Subcutaneous abdominal adipose tissue (tissue), 5 donors: ENCODE results near the gene ADAM12.

ENCODE experiments used
- H3K27ac ChIP-seq: one replicate; pipeline ENCODE4 v1.7.0; 2013; ENCODE audit warnings: low read depth, mild to moderate bottlenecking, inconsistent platforms, low read length, moderate library complexity
- H3K27me3 ChIP-seq, 5 donors: one replicate each; pipeline ENCODE4 v1.7.0; 2013; ENCODE audit warnings: low read length in 5 of 5, inconsistent platforms in 1 of 5; ENCODE audit not compliant: control insufficient read depth in 5 of 5, insufficient read depth in 4 of 5
- H3K36me3 ChIP-seq, 5 donors: one replicate each; pipeline ENCODE4 v1.7.0; 2013; ENCODE audit warnings: low read length in 5 of 5; ENCODE audit not compliant: control insufficient read depth in 5 of 5, insufficient read depth in 5 of 5
- H3K4me1 ChIP-seq, 5 donors: one replicate each; pipeline ENCODE4 v1.7.0; 2013; ENCODE audit warnings: low read length in 5 of 5, mild to moderate bottlenecking in 3 of 5, moderate library complexity in 1 of 5; ENCODE audit not compliant: control insufficient read depth in 5 of 5, insufficient read depth in 5 of 5
- H3K4me3 ChIP-seq, 5 donors: one replicate each; pipeline ENCODE4 v1.7.0; 2013; ENCODE audit warnings: low read length in 5 of 5, low read depth in 1 of 5
- H3K9ac ChIP-seq, 5 donors: one replicate each; pipeline ENCODE4 v1.7.0; 2013; ENCODE audit warnings: low read length in 5 of 5, mild to moderate bottlenecking in 4 of 5, moderate library complexity in 3 of 5
- H3K9me3 ChIP-seq, 5 donors: one replicate each; pipeline ENCODE4 v1.7.0; 2013; ENCODE audit warnings: low read length in 5 of 5; ENCODE audit not compliant: control insufficient read depth in 5 of 5
- donor health status: healthy.
- donor health status: healthy.
- donor health status: healthy.
- donor health status: healthy.
- donor health status: healthy.

The ADAM12 gene

DNA sequence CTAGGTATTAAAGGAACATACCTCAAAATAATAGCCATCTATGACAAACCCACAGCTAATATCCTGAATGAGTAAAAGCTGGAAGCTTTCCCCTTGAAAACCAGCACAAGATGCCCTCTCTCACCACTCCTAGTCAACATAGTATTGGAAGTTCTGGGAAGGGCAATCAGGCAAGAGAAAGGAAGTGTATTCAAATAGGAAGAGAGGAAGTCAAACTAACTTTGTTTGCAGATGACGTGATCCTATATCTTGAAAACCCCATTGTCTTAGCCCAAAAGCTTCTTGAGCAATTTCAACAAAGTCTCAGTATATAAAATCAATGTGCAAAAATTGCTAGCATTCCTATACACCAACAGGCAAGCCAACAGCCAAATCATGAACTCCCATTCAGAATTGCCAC lies 360.6 kb downstream of the ADAM12 start:
- Histone ChIP-seq H3K27ac (no peak overlapping the region), H3K4me3 (no peak overlapping the region), H3K4me1 (no peaks in the 10 kb centered on the region), H3K9me3 (peaks cover 0 to 8% (median 0%) of the 10 kb centered on the region in 5 donors), H3K36me3 (peaks cover 0 to 47% (median 3%) of the 10 kb centered on the region in 5 donors), H3K9ac (no peak overlapping the region), H3K27me3 (no peaks in the 10 kb centered on the region)

DNA sequence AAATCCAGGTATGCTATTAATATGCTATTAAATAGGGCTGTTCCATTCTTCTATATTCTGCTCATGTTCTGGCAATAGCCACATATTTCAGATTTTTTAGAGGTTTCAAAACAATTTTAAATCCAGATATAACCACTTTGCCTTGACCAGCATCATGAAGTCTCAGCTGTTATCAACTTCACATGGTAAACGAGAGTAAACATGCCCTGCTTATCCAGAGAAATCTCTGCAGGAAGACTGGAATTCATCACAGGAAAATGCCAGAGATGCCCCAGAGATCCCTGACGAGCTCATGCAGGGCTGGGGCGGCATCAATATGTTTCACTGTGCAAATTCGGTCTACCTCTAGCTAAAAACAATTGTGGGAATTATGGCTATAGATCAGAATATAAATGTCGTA lies 365.4 kb downstream of the ADAM12 start:
- Histone ChIP-seq H3K9ac (no peak overlapping the region), H3K4me3 (no peak overlapping the region), H3K27ac (no peak overlapping the region), H3K27me3 (no peaks in the 10 kb centered on the region), H3K9me3 (no peaks in the 10 kb centered on the region), H3K36me3 (peaks cover 0 to 21% (median 7%) of the 10 kb centered on the region in 5 donors), H3K4me1 (peaks cover 0 to 6% (median 0%) of the 10 kb centered on the region in 5 donors)

DNA sequence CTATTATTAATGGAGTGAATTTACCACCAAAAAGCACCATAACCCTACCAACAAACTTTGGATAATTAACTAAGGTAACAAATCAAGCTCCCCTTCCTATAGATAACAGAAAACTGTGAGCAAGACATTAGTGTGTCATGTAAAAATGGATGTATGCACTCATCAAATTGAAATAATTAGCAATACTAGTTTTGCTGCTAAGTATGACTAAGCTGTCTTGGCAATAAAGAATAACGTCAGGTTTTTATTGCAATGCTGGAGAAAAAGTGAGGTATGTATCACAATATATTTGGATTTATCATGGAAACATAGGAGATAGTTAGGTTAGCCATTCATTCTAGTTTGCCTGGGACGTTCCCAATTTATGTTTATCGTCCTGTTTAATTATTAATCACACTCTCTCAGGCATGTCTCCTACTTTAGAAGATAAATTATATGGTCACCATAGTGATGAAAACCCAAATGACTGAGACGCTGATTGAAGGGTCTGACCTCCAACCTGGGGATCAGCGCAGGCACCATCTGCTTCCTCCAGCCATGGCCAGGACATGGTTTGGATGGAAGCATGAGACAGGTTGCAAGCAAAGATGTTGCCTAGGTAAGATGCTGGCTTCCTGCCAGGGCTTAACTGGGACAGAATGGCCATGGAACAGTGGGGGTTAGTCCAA lies 366.3 kb downstream of the ADAM12 start:
- no peak overlapping the region for H3K9ac ChIP-seq
- H3K27ac ChIP-seq = no peak overlapping the region
- no peaks in the 10 kb centered on the region for H3K9me3 ChIP-seq
- H3K27me3 ChIP-seq = no peaks in the 10 kb centered on the region
- no peak overlapping the region for H3K4me3 ChIP-seq
- peaks cover 0 to 22% (median 6%) of the 10 kb centered on the region in 5 donors for H3K36me3 ChIP-seq
- peaks cover 0 to 6% (median 0%) of the 10 kb centered on the region in 5 donors for H3K4me1 ChIP-seq

- no peaks in the 10 kb centered on the region for H3K27me3 ChIP-seq
- no peaks in the 10 kb centered on the region for H3K9me3 ChIP-seq
- no peak overlapping the region for H3K4me3 ChIP-seq
- peaks cover 0 to 6% (median 0%) of the 10 kb centered on the region in 5 donors for H3K4me1 ChIP-seq
- H3K27ac ChIP-seq = no peak overlapping the region
- H3K36me3 ChIP-seq = peaks cover 0 to 32% (median 9%) of the 10 kb centered on the region in 5 donors
- H3K9ac ChIP-seq = no peak overlapping the region
Measured at GRCh38 chr10:126017961-126018560, 370.2 kb downstream of the ADAM12 start.

DNA sequence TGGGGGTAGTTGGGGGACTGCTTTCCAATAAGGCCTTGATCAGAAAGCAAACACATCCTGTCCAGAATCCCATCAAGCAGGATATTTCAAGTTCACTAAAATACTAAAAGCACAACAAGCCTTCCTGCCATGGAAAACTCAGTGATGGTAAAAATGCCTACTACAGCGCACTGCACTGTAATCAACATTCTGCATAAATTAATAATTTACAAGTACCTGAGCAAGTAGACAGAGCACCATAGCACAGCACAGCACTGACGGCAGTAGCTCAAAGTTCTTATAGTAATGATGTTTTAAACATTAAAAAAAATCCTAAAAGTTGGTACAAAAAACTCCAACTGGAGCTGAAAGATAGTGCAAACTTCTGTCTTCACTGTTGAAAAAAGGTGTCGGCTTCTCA lies 371.4 kb downstream of the ADAM12 start:
- Histone ChIP-seq H3K27ac (no peak overlapping the region), H3K27me3 (no peaks in the 10 kb centered on the region), H3K36me3 (peaks cover 0 to 28% (median 9%) of the 10 kb centered on the region in 5 donors), H3K9ac (no peak overlapping the region), H3K4me3 (no peak overlapping the region), H3K9me3 (no peaks in the 10 kb centered on the region), H3K4me1 (peaks cover 0 to 6% (median 0%) of the 10 kb centered on the region in 5 donors)

DNA sequence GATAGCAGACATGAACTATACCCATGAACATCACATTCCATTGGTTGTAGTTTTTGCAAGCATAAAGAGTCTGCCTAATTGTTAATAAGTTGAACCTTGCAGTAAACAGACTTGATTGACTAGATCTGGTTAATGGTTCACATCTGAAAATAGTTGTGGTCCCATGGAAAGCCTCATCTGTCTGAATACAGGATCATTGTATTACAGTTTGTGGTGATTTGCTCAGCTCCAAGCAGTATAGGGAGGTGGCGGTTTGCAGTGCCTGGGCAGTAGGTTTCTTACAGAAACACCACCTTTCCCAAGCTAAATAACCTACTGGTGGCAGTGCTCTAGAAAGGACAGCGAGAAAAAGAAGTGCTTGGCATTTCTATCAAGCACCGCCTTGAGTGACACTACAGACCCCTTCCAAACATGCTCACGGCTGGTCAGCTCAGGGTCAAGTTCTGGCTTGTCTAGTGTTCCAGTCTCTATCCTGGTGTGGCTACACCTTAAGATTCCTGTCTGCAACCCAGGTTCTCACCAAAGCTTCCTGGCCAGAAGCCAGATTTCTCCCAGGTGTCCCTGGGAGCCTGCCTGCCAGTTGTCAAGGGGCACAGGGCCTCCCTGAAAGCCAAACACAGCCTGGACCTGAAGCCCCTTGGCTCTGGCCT lies 372.0 kb downstream of the ADAM12 start:
- Histone ChIP-seq H3K36me3 (peaks cover 0 to 27% (median 9%) of the 10 kb centered on the region in 5 donors), H3K4me1 (peaks cover 0 to 6% (median 0%) of the 10 kb centered on the region in 5 donors), H3K27ac (no peak overlapping the region), H3K9ac (no peak overlapping the region), H3K4me3 (no peak overlapping the region), H3K9me3 (no peaks in the 10 kb centered on the region), H3K27me3 (no peaks in the 10 kb centered on the region)

GRCh38 chr10:126015413-126015812 lies 372.9 kb downstream of the ADAM12 start:
- H3K36me3 ChIP-seq = peaks cover 0 to 27% (median 9%) of the 10 kb centered on the region in 5 donors
- H3K27ac ChIP-seq = no peak overlapping the region
- H3K4me1 ChIP-seq = peaks cover 0 to 6% (median 0%) of the 10 kb centered on the region in 5 donors
- peaks cover 0 to 5% (median 0%) of the 10 kb centered on the region in 5 donors for H3K9me3 ChIP-seq
- H3K9ac ChIP-seq = no peak overlapping the region
- H3K4me3 ChIP-seq = no peak overlapping the region
- no peaks in the 10 kb centered on the region for H3K27me3 ChIP-seq

DNA sequence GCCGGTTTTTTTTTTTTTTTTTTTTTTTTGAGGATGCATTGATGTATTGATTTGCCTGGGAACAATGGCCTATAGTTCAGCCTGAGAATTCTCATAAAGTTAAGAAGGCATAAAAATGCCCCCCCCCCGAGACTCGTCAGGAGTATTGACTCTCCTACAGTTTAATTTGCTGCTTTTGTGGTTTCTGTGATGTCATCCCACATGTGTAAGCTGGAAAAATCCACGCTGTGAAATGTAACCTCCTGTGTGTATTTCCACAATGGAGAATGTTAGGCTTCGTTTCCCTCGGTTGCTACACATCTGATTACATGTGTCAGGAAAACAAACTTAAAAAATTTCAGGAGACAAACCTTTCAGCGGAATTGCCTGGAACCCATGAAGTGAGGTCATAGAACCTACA lies 374.0 kb downstream of the ADAM12 start:
- Histone ChIP-seq H3K4me1 (peaks cover 0 to 3% (median 0%) of the 10 kb centered on the region in 5 donors), H3K9ac (no peak overlapping the region), H3K4me3 (no peak overlapping the region), H3K27me3 (no peaks in the 10 kb centered on the region), H3K27ac (no peak overlapping the region), H3K9me3 (peaks cover 0 to 5% (median 0%) of the 10 kb centered on the region in 5 donors), H3K36me3 (peaks cover 0 to 19% (median 7%) of the 10 kb centered on the region in 5 donors)

- Histone ChIP-seq H3K9me3 (peaks cover 0 to 5% (median 0%) of the 10 kb centered on the region in 5 donors), H3K27ac (no peak overlapping the region), H3K4me3 (no peak overlapping the region), H3K4me1 (no peaks in the 10 kb centered on the region), H3K36me3 (peaks cover 0 to 13% (median 5%) of the 10 kb centered on the region in 5 donors), H3K9ac (no peak overlapping the region), H3K27me3 (no peaks in the 10 kb centered on the region)
Measured at GRCh38 chr10:126013489-126014281, 374.6 kb downstream of the ADAM12 start.
